Endothelial cell of umbilical vein (primary cell): ENCODE data around the gene APOH. TPM values are rescaled to one million over a fixed set of nuclear protein-coding genes. Genes with fewer than 3 reads are reported as not detected.

Experiments used
- BruUV-seq: library from RNA; stranded (reverse); fragments of 400-500 nt; replicated peaks from 2 replicates; lab custom pipeline; 2021; lab: Mats Ljungman, UMichigan
- CTCF ChIA-PET: fragments of 300-600, 350-600 bp; sonication (Branson Sonifier 250); formaldehyde crosslinking; loops from one replicate; lab custom pipeline; 2021; ENCODE audit warnings: antibody characterized with exemption, inconsistent platforms; lab: Charles Lee
- POLR2A ChIA-PET: fragments of 300-600, 350-600 bp; sonication (Branson Sonifier 250); formaldehyde crosslinking; loops from one replicate; lab custom pipeline; 2021; ENCODE audit warnings: antibody characterized with exemption, inconsistent platforms; lab: Charles Lee
- DNase-seq: peaks from one replicate; pipeline ENCODE4 v3.0.0-alpha.2; 2011; ENCODE audit warnings: low read depth, low spot score
- FAIRE-seq: peaks from 2 replicates; lab custom pipeline; 2011; peaks lifted over from hg19 to GRCh38; lab: Jason Lieb, UNC
- H2AFZ ChIP-seq: 2 replicates; pipeline ENCODE4 v1.6.0; 2012; ENCODE audit warnings: low read depth, low read length, control low read depth, inconsistent platforms
- H3K27ac ChIP-seq: 2 replicates; pipeline ENCODE4 v1.5.1; 2011; ENCODE audit warnings: low read depth, mild to moderate bottlenecking, control low read depth, low read length, moderate library complexity; ENCODE audit not compliant: insufficient read depth
- H3K27me3 ChIP-seq, 2 experiments: 2 replicates each; pipeline versions ENCODE4 v1.6.0 to v1.6.1; 2011; ENCODE audit warnings: low read length in 2 of 2, mixed read lengths in 1 of 2; ENCODE audit not compliant: control insufficient read depth in 2 of 2, insufficient read depth in 2 of 2
- H3K36me3 ChIP-seq, 2 experiments: 2 replicates in 1 of 2; 3 replicates in 1 of 2; pipeline ENCODE4 v1.5.1; 2011; ENCODE audit warnings: low read length in 2 of 2, mild to moderate bottlenecking in 1 of 2, moderate library complexity in 1 of 2; ENCODE audit not compliant: control insufficient read depth in 2 of 2, insufficient read depth in 2 of 2; ENCODE audit errors: extremely low read depth in 1 of 2
- H3K4me1 ChIP-seq: 3 replicates; pipeline ENCODE4 v1.5.1; 2011; ENCODE audit warnings: mild to moderate bottlenecking, low read length; ENCODE audit not compliant: control insufficient read depth, insufficient read depth; ENCODE audit errors: extremely low read depth
- H3K4me2 ChIP-seq: 2 replicates; pipeline ENCODE4 v1.6.1; 2011; ENCODE audit warnings: low read length, control low read depth, mixed read lengths; ENCODE audit not compliant: insufficient read depth
- H3K4me3 ChIP-seq, 3 experiments: fragments of 200-600 bp in 1 of 3; sonication (generic), shearing (Covaris generic) in 1 of 3; replicated peaks in 1 of 3; 2 replicates each; pipeline ENCODE4 v1.5.1; 2011 to 2016; ENCODE audit warnings: control low read depth in 3 of 3, low read length in 3 of 3, mild to moderate bottlenecking in 2 of 3, inconsistent platforms in 1 of 3, low read depth in 1 of 3, moderate library complexity in 1 of 3; ENCODE audit not compliant: insufficient read depth in 1 of 3
- H3K79me2 ChIP-seq: 2 replicates; pipeline ENCODE4 v1.6.0; 2012; ENCODE audit warnings: low read length, inconsistent platforms; ENCODE audit not compliant: control insufficient read depth, insufficient read depth
- H3K9ac ChIP-seq: replicated peaks from 2 replicates; pipeline ENCODE3; 2011; ENCODE audit warnings: low read length, control low read depth; ENCODE audit not compliant: insufficient read depth; ENCODE audit errors: extremely low read depth
- H3K9me1 ChIP-seq: replicated peaks from 3 replicates; pipeline ENCODE4 v1.6.0; 2011; ENCODE audit warnings: mild to moderate bottlenecking, low read length; ENCODE audit not compliant: control insufficient read depth, insufficient read depth; ENCODE audit errors: extremely low read depth
- H3K9me3 ChIP-seq: replicated peaks from 2 replicates; pipeline ENCODE4 v1.5.1; 2012; ENCODE audit warnings: low read length, inconsistent platforms; ENCODE audit not compliant: control insufficient read depth, insufficient read depth
- H4K20me1 ChIP-seq: replicated peaks from 2 replicates; pipeline ENCODE3; 2011; ENCODE audit warnings: mild to moderate bottlenecking, low read length; ENCODE audit not compliant: control insufficient read depth, insufficient read depth; ENCODE audit errors: extremely low read depth
- EZH2 ChIP-seq: IDR thresholded peaks from 2 replicates; pipeline ENCODE4 v1.6.1; 2012; ENCODE audit warnings: borderline replicate concordance, low read depth, mild to moderate bottlenecking, moderate library complexity, low read length, inconsistent platforms; ENCODE audit not compliant: severe bottlenecking
- FOS ChIP-seq: IDR thresholded peaks from 2 replicates; pipeline ENCODE4 v1.6.1; 2011; ENCODE audit warnings: mild to moderate bottlenecking, low read length, moderate library complexity, borderline replicate concordance; ENCODE audit not compliant: insufficient read depth
- GATA2 ChIP-seq: IDR thresholded peaks from 2 replicates; pipeline ENCODE4 v1.7.0; 2011; ENCODE audit warnings: low read depth, mild to moderate bottlenecking, moderate library complexity, mixed read lengths, low read length; ENCODE audit not compliant: insufficient read length, insufficient read depth
- JUN ChIP-seq: IDR thresholded peaks from 2 replicates; pipeline ENCODE4 v1.6.1; 2011; ENCODE audit warnings: borderline replicate concordance, low read depth; ENCODE audit not compliant: insufficient read length, insufficient read depth
- MYC ChIP-seq: IDR thresholded peaks from one replicate; pipeline ENCODE4 v1.6.1; 2011; ENCODE audit warnings: mild to moderate bottlenecking, low read depth, low read length
- POLR2A ChIP-seq: IDR thresholded peaks from 2 replicates; pipeline ENCODE4 v1.6.1; 2012; ENCODE audit warnings: low read depth, mild to moderate bottlenecking, control low read depth, low read length
- POLR2AphosphoS5 ChIP-seq: IDR thresholded peaks from 2 replicates; pipeline ENCODE4 v1.6.1; 2012; ENCODE audit warnings: low read depth, mild to moderate bottlenecking, control low read depth, low read length, moderate library complexity; ENCODE audit not compliant: insufficient read depth
- dilution Hi-C: fragments of 300-500 bp; cut with MboI; formaldehyde crosslinking; loops from one replicate; pipeline ENCODE4 v1.15.0; 2019; ENCODE audit warnings: low sequenced_read_pairs; ENCODE audit not compliant: extremely low pct_ligation_motif_present
- intact Hi-C: fragments of 100-400 bp; cut with micrococcal nuclease; formaldehyde crosslinking; loops from one replicate; pipeline ENCODE4 v1.10.0; 2022
- polyA plus RNA-seq, 4 experiments: library from polyadenylated mRNA; depleted of rRNA in 3 of 4; stranded (reverse) in 3 of 4; unstranded in 1 of 4; fragments of >200 nt; gene quantifications; 2 replicates each; pipeline versions ENCODE4 v1.2.1 to v1.2.3, GENCODE V29; 2011 to 2012; ENCODE audit warnings: missing spikeins in 1 of 4
- total RNA-seq: library from RNA; stranded (reverse); gene quantifications from 2 replicates; pipeline ENCODE4 v1.2.3, GENCODE V29; 2021
- TF ChIP-seq, protein P1 (sequence below), 2 donors: IDR thresholded peaks; 1 replicate in 1 of 2; 2 replicates in 1 of 2; pipeline ENCODE4 v1.5.1; 2011; ENCODE audit warnings: low read length in 2 of 2, mild to moderate bottlenecking in 2 of 2, moderate library complexity in 2 of 2, control low read depth in 1 of 2, inconsistent platforms in 1 of 2, low read depth in 1 of 2; ENCODE audit not compliant: insufficient read depth in 1 of 2; ENCODE audit errors: extremely low read depth in 1 of 2
- TF ChIP-seq, protein P2 (sequence below): IDR thresholded peaks from 2 replicates; pipeline ENCODE4 v1.6.1; 2011; ENCODE audit not compliant: insufficient read depth, insufficient read length

Gene APOH
- total and polyA plus RNA-seq, 2 donors (not counting 3 experiments of a cell fraction or from before 2014, with no cell fraction given), result not detected

DNA sequence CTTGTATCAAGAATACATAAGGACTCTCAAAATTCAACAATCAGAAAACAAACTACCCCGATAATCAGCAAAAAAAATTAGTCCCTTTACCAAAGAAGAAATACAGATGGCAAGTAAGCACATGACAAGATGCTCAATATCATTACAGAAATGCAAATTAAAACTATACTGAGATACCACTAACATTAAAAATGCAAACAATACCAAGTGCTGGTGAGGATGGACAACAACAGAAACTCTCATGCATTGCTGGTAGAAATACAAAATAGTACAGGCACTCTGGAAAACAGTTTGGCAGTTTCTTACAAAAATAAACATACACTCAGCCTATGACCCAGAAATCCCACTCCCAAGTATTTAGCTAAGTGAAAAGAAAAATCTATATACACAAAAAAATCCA is 44.8 kb downstream of the APOH start:
- Histone ChIP-seq H3K9me3 (no peaks in the 10 kb centered on the region), H3K4me1 (no peaks in the 10 kb centered on the region), H3K9me1 (no peaks in the 10 kb centered on the region), H3K4me2 (no peak overlapping the region), H3K4me3 (no peak overlapping the region), H3K27me3 (no peaks in the 10 kb centered on the region), H3K9ac (no peak overlapping the region), H4K20me1 (no peaks in the 10 kb centered on the region), H2AFZ (no peak overlapping the region), H3K79me2 (no peaks in the 10 kb centered on the region), H3K27ac (no peak overlapping the region), H3K36me3 (peaks cover 0 to 1% of the 10 kb centered on the region in 2 experiments)
- ChIA-PET POLR2A (no interaction called here), CTCF (no interaction called here)
- TF ChIP-seq, protein P1, sequence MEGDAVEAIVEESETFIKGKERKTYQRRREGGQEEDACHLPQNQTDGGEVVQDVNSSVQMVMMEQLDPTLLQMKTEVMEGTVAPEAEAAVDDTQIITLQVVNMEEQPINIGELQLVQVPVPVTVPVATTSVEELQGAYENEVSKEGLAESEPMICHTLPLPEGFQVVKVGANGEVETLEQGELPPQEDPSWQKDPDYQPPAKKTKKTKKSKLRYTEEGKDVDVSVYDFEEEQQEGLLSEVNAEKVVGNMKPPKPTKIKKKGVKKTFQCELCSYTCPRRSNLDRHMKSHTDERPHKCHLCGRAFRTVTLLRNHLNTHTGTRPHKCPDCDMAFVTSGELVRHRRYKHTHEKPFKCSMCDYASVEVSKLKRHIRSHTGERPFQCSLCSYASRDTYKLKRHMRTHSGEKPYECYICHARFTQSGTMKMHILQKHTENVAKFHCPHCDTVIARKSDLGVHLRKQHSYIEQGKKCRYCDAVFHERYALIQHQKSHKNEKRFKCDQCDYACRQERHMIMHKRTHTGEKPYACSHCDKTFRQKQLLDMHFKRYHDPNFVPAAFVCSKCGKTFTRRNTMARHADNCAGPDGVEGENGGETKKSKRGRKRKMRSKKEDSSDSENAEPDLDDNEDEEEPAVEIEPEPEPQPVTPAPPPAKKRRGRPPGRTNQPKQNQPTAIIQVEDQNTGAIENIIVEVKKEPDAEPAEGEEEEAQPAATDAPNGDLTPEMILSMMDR (IDR thresholded peaks at IDR 0.05; ENCODE audit: extremely low read depth in 1 of 2, insufficient read depth in 1 of 2, low read depth in 1 of 2, low read length in 2 of 2), result no peak
- TF ChIP-seq JUN (no peak), MYC (no peak), GATA2 (no peak), FOS (no peak)
- dilution Hi-C loops (no loop called here), intact Hi-C loops (no loop called here)
- FAIRE-seq, result no peak
- no peak for DNase-seq
- BruUV-seq, result no TSS peak

DNA sequence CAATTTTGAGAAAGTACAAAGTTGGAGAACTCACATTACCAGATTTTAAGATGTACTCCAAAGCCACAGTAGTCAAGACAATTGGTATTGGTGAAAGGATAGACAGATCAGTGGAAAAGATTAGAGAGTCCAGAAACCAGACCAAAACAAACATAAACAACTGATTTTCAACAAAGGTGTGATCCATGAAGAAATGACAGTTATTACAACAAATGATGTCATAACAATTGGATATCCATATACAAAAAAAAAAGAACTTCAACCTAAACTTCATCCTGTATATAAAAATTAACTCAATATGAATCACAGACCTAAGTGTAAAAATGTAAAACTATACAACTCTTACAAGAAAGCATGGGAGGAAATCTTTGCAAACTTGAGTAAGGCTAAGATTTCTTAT is 45.7 kb downstream of the APOH start:
- Histone ChIP-seq H3K27me3 (no peaks in the 10 kb centered on the region), H3K9ac (no peak overlapping the region), H3K27ac (no peak overlapping the region), H3K4me2 (no peak overlapping the region), H3K4me3 (no peak overlapping the region), H2AFZ (no peak overlapping the region), H3K79me2 (no peaks in the 10 kb centered on the region), H3K36me3 (peaks cover 0 to 1% of the 10 kb centered on the region in 2 experiments), H3K9me1 (no peaks in the 10 kb centered on the region), H4K20me1 (no peaks in the 10 kb centered on the region), H3K9me3 (no peaks in the 10 kb centered on the region), H3K4me1 (no peaks in the 10 kb centered on the region)
- dilution Hi-C loops (no loop called here), intact Hi-C loops (no loop called here)
- POLR2A ChIA-PET, result no interaction called here
- no peak for FAIRE-seq
- TF ChIP-seq POLR2A (no peak), MYC (no peak), FOS (no peak), GATA2 (no peak), POLR2AphosphoS5 (no peak), EZH2 (no peak), JUN (no peak)
- TF ChIP-seq, protein P1 (IDR thresholded peaks at IDR 0.05; ENCODE audit: extremely low read depth in 1 of 2, insufficient read depth in 1 of 2, low read depth in 1 of 2, low read length in 2 of 2), result no peak
- TF ChIP-seq, protein P2, sequence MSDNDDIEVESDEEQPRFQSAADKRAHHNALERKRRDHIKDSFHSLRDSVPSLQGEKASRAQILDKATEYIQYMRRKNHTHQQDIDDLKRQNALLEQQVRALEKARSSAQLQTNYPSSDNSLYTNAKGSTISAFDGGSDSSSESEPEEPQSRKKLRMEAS, result no peak
- no TSS peak for BruUV-seq
- CTCF ChIA-PET, result no interaction called here
- no peak for DNase-seq
